ENCODE results near the gene CADM1.

CADM1 gene

DNA sequence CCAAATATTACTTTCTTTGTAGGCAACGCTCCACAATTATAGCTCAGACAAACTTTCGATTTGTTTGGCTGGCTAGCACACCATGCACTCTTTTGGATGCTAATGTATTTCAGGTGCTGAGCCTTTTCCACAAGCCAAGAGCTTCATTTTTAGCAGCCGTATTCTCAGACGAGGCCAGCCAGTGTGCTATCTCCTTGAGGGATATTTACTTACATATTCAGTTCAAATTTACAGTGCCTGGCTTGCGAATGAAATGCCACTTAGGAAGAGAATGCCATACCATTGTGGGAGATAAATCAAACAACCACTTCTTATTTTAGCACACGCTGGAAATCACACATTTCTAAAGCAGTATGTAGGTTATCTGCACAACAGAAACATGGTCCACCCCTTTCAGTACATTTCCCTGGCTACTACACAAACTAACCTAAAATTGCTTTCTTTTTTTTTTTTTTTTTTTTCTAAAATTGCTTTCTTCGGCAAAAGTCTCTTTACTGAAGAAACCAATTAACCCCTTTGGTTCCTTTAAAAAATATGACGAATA is 236.9 kb downstream of the CADM1 start:
- no peaks in the 10 kb centered on the region for H3K4me1 ChIP-seq (ENCODE audit: insufficient read depth, low read length)
- no peak overlapping the region for H3K4me3 ChIP-seq (ENCODE audit: low read length)
- H3K9me3 ChIP-seq (ENCODE audit: low read length) = no peaks in the 10 kb centered on the region
- H3K27me3 ChIP-seq (ENCODE audit: insufficient read depth, low read length) = no peaks in the 10 kb centered on the region
- H2AFZ ChIP-seq (ENCODE audit: low read depth, low read length) = no peak overlapping the region
- no peaks in the 10 kb centered on the region for H3K36me3 ChIP-seq (ENCODE audit: insufficient read depth, low read length)

DNA sequence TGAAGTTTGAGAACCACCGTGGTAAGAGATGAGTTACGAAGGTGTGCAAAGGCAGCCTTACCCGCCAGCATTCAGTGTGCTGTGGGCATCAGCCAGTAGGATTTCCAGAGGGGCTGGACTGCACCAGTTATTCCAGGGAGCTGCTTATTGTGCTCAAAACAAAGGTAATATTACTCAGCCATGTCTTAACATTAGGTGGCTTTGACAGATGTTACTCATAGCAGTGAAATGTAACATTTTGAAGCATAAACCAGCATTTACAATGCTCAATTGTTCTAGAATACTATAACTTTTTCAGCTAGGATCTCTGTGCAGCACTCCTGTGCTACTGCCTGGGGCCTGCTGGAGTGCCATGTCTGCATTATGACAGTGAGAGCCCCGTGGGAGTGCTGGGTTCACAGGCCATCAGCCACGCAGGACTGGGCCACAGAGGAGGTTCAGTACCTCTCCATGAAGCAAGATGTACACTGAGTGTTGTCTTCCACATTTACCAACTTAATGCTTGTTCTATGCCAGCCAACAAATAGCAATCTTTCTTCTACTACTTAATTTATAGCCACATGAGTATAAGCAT is 238.1 kb downstream of the CADM1 start:
- Histone ChIP-seq H2AFZ (ENCODE audit: low read depth, low read length) (no peak overlapping the region), H3K4me1 (ENCODE audit: insufficient read depth, low read length) (no peaks in the 10 kb centered on the region), H3K9me3 (ENCODE audit: low read length) (no peaks in the 10 kb centered on the region), H3K36me3 (ENCODE audit: insufficient read depth, low read length) (no peaks in the 10 kb centered on the region), H3K4me3 (ENCODE audit: low read length) (no peak overlapping the region), H3K27me3 (ENCODE audit: insufficient read depth, low read length) (no peaks in the 10 kb centered on the region)

DNA sequence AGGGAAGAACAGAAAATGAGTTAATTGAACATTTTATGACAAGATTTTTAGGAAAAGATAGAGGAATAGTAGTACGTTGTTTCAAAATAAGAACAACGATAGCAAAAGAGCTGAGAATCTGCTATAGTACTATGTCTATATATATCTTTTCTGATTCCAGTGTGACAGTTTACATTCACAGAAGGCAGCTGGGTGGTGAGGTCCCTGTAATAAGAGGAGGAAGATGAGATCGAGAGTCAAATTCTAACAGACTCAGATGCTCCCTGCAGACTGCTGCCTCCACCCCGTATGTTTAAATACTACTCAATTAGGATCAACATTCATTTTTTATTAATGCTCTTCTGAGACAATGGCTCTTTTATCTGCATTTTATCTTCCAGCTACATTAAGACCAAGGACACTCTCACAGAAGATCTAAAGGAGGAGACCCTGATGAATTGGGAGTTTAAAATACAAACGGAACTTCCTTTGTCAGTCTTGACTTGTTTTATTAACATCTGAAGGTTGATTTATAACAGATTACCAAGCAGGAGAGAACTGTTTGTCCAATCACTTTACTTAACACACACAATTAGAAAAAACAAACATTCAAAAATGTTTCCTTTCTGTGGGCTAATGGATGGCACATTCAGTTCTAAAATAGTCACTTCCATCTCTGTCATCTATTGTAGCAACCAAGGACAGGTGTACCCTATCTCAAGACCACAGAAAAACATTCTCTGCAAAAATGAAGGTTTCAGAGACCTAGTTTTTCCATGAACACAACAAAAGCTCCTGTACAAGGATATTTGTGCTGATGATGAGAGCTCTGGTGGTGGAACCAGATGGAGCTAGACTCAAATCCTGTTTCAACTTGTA is 240.2 kb downstream of the CADM1 start:
- Histone ChIP-seq H3K9me3 (ENCODE audit: low read length) (no peaks in the 10 kb centered on the region), H3K4me3 (ENCODE audit: low read length) (no peak overlapping the region), H3K4me1 (ENCODE audit: insufficient read depth, low read length) (no peaks in the 10 kb centered on the region), H3K27me3 (ENCODE audit: insufficient read depth, low read length) (no peaks in the 10 kb centered on the region), H3K36me3 (ENCODE audit: insufficient read depth, low read length) (no peaks in the 10 kb centered on the region), H2AFZ (ENCODE audit: low read depth, low read length) (no peak overlapping the region)

DNA sequence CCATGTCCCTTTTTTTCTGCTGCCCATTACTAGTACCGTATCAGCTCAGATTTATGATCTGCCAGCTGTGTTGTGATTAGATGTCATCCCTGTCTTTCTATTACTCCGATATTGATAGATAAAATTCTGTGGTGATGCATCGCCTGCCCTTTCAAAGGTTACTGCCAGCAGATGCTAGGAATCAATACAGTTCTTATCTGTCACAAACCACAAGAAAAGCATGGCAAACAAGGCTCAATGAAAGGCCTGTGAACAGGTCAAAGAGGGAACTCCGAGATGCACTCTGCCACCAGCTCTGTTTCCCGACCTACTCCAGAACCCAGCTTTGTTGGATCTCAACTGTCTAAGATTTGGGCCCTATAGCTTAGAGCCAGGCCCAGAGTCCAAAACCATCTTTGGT is 246.0 kb downstream of the CADM1 start:
- no peak overlapping the region for H2AFZ ChIP-seq (ENCODE audit: low read depth, low read length)
- H3K4me1 ChIP-seq (ENCODE audit: insufficient read depth, low read length) = peaks cover 13% of the 10 kb centered on the region
- no peaks in the 10 kb centered on the region for H3K36me3 ChIP-seq (ENCODE audit: insufficient read depth, low read length)
- H3K27me3 ChIP-seq (ENCODE audit: insufficient read depth, low read length) = no peaks in the 10 kb centered on the region
- H3K4me3 ChIP-seq (ENCODE audit: low read length) = no peak overlapping the region
- H3K9me3 ChIP-seq (ENCODE audit: low read length) = no peaks in the 10 kb centered on the region

GRCh38 chr11:115257678-115258077 is 246.5 kb downstream of the CADM1 start:
- H3K27me3 ChIP-seq (ENCODE audit: insufficient read depth, low read length) = no peaks in the 10 kb centered on the region
- H3K4me3 ChIP-seq (ENCODE audit: low read length) = no peak overlapping the region
- H3K4me1 ChIP-seq (ENCODE audit: insufficient read depth, low read length) = peaks cover 13% of the 10 kb centered on the region
- H3K9me3 ChIP-seq (ENCODE audit: low read length) = no peaks in the 10 kb centered on the region
- no peaks in the 10 kb centered on the region for H3K36me3 ChIP-seq (ENCODE audit: insufficient read depth, low read length)
- H2AFZ ChIP-seq (ENCODE audit: low read depth, low read length) = no peak overlapping the region

- Histone ChIP-seq H3K4me1 (ENCODE audit: insufficient read depth, low read length) (peaks cover 13% of the 10 kb centered on the region), H2AFZ (ENCODE audit: low read depth, low read length) (no peak overlapping the region), H3K9me3 (ENCODE audit: low read length) (no peaks in the 10 kb centered on the region), H3K27me3 (ENCODE audit: insufficient read depth, low read length) (no peaks in the 10 kb centered on the region), H3K4me3 (ENCODE audit: low read length) (no peak overlapping the region), H3K36me3 (ENCODE audit: insufficient read depth, low read length) (no peaks in the 10 kb centered on the region)
Measured at GRCh38 chr11:115257270-115257669, 246.9 kb downstream of the CADM1 start.

- H3K4me1 ChIP-seq (ENCODE audit: insufficient read depth, low read length) = peaks cover 13% of the 10 kb centered on the region
- no peak overlapping the region for H2AFZ ChIP-seq (ENCODE audit: low read depth, low read length)
- no peak overlapping the region for H3K4me3 ChIP-seq (ENCODE audit: low read length)
- no peaks in the 10 kb centered on the region for H3K9me3 ChIP-seq (ENCODE audit: low read length)
- H3K36me3 ChIP-seq (ENCODE audit: insufficient read depth, low read length) = no peaks in the 10 kb centered on the region
- H3K27me3 ChIP-seq (ENCODE audit: insufficient read depth, low read length) = no peaks in the 10 kb centered on the region
Measured at GRCh38 chr11:115256397-115257197, 247.6 kb downstream of the CADM1 start.

GRCh38 chr11:115255006-115255762 is 249.0 kb downstream of the CADM1 start:
- Histone ChIP-seq H3K4me1 (ENCODE audit: insufficient read depth, low read length) (peaks cover 13% of the 10 kb centered on the region), H2AFZ (ENCODE audit: low read depth, low read length) (no peak overlapping the region), H3K9me3 (ENCODE audit: low read length) (no peaks in the 10 kb centered on the region), H3K27me3 (ENCODE audit: insufficient read depth, low read length) (no peaks in the 10 kb centered on the region), H3K4me3 (ENCODE audit: low read length) (no peak overlapping the region), H3K36me3 (ENCODE audit: insufficient read depth, low read length) (no peaks in the 10 kb centered on the region)

DNA sequence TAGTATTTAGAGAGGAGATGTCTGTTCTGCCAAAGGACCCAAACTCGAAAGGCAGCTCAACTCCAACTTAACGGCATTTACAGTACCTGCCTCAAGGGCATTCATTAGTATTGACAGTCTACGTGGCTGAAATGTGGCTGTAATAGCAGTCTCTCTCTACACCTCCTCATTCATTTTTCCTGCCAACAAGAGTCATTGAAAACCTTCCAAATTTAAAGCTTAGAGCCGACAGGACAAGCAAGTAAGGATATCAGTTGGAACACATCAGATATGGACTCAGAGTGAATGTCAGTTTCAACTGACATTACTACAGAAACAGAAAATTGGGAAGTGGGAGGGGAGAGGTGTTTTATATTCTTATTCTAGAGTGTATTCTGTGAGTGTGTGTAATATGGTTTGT is 253.1 kb downstream of the CADM1 start:
- Histone ChIP-seq H2AFZ (ENCODE audit: low read depth, low read length) (no peak overlapping the region), H3K36me3 (ENCODE audit: insufficient read depth, low read length) (no peaks in the 10 kb centered on the region), H3K9me3 (ENCODE audit: low read length) (no peaks in the 10 kb centered on the region), H3K4me1 (ENCODE audit: insufficient read depth, low read length) (peaks cover 22% of the 10 kb centered on the region), H3K4me3 (ENCODE audit: low read length) (no peak overlapping the region), H3K27me3 (ENCODE audit: insufficient read depth, low read length) (no peaks in the 10 kb centered on the region)

- no peaks in the 10 kb centered on the region for H3K27me3 ChIP-seq (ENCODE audit: insufficient read depth, low read length)
- H3K4me3 ChIP-seq (ENCODE audit: low read length) = no peak overlapping the region
- no peaks in the 10 kb centered on the region for H3K9me3 ChIP-seq (ENCODE audit: low read length)
- no peaks in the 10 kb centered on the region for H3K36me3 ChIP-seq (ENCODE audit: insufficient read depth, low read length)
- peaks cover 28% of the 10 kb centered on the region for H3K4me1 ChIP-seq (ENCODE audit: insufficient read depth, low read length)
- no peak overlapping the region for H2AFZ ChIP-seq (ENCODE audit: low read depth, low read length)
Measured at GRCh38 chr11:115249061-115249578, 255.1 kb downstream of the CADM1 start.

DNA sequence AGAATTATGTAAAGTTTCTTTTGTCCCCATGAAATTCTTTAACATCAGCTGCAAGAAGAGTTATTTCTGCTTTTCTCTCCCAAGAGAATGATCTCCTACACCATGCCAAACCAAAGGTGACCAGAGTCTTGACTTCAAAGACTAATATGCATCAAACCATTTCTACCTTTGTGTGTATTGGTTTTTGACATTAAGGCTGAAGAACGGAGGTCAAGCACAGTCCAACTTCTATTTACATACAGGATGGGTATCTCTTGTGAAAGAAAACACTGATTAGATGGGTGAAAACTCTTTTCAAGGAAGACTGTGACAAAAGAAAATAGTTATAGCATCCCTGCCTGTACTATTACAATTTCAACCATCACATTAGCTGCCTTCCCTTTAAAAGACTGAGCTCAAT is 256.3 kb downstream of the CADM1 start:
- Histone ChIP-seq H3K27me3 (ENCODE audit: insufficient read depth, low read length) (no peaks in the 10 kb centered on the region), H3K36me3 (ENCODE audit: insufficient read depth, low read length) (no peaks in the 10 kb centered on the region), H3K4me3 (ENCODE audit: low read length) (no peak overlapping the region), H2AFZ (ENCODE audit: low read depth, low read length) (no peak overlapping the region), H3K4me1 (ENCODE audit: insufficient read depth, low read length) (peaks cover 28% of the 10 kb centered on the region), H3K9me3 (ENCODE audit: low read length) (no peaks in the 10 kb centered on the region)

GRCh38 chr11:115247361-115247760 is 256.9 kb downstream of the CADM1 start:
- peaks cover 28% of the 10 kb centered on the region for H3K4me1 ChIP-seq (ENCODE audit: insufficient read depth, low read length)
- H3K36me3 ChIP-seq (ENCODE audit: insufficient read depth, low read length) = no peaks in the 10 kb centered on the region
- H3K4me3 ChIP-seq (ENCODE audit: low read length) = no peak overlapping the region
- no peaks in the 10 kb centered on the region for H3K27me3 ChIP-seq (ENCODE audit: insufficient read depth, low read length)
- no peaks in the 10 kb centered on the region for H3K9me3 ChIP-seq (ENCODE audit: low read length)
- no peak overlapping the region for H2AFZ ChIP-seq (ENCODE audit: low read depth, low read length)

Data from neuron (in vitro differentiated cells).